K562 (cell line): ENCODE measurements around the gene CD48.

Experiments used
- CREB1 ChIP-seq, 2 experiments: sonication (generic) in 1 of 2; formaldehyde crosslinking in 1 of 2; IDR thresholded peaks; 2 replicates each; pipeline versions ENCODE4 v1.6.1 to v1.8.0; 2012 to 2022; ENCODE audit warnings: inconsistent platforms in 1 of 2, mild to moderate bottlenecking in 1 of 2, missing genetic modification reagents in 1 of 2, moderate library complexity in 1 of 2
- EZH2 ChIP-seq: IDR thresholded peaks from 2 replicates; pipeline ENCODE4 v1.6.1; 2012; ENCODE audit warnings: low read depth, mild to moderate bottlenecking, inconsistent platforms, low read length, borderline replicate concordance
- HCFC1 ChIP-seq: IDR thresholded peaks from 2 replicates; pipeline ENCODE4 v1.6.1; 2012; ENCODE audit warnings: low read depth, low read length, improper control_type of control experiment
- LEF1 ChIP-seq: fragments of 450-650 bp; IDR thresholded peaks from 2 replicates; pipeline ENCODE4 v1.6.1; 2016; ENCODE audit warnings: mild to moderate bottlenecking
- POLR2A ChIP-seq: fragments of 450-650 bp; conservative IDR thresholded peaks from 2 replicates; pipeline ENCODE4 v1.6.1; 2016
- TF ChIP-seq, protein P1 (sequence below): sonication (generic); formaldehyde crosslinking; IDR thresholded peaks from 2 replicates; pipeline ENCODE4 v1.8.0; 2022; ENCODE audit warnings: mild to moderate bottlenecking, missing genetic modification reagents

DNA sequence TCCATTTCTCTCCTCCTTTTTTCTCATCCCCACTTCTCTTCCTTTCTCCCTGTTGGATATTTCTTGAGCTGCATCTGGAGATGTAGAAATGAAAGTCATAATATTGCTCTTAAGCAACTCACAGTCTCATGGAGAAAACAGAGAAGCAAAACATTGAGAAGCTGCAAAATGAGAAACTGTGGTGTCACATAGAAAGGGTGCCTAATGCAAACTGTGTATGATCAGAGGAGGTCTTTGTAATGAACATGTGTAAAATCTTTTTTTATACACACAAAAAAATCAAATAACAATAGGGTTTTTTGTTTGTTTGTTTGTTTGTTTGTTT, 15.7 kb upstream of the CD48 start:
- TF ChIP-seq LEF1 (no peak), EZH2 (no peak), CREB1 (IDR thresholded peaks at IDR 0.05) (no peak), CREB1 (CRISPR knock-in tag; IDR thresholded peaks at IDR 0.05) (no peak), POLR2A (no peak), HCFC1 (no peak)
- TF ChIP-seq, protein P1, sequence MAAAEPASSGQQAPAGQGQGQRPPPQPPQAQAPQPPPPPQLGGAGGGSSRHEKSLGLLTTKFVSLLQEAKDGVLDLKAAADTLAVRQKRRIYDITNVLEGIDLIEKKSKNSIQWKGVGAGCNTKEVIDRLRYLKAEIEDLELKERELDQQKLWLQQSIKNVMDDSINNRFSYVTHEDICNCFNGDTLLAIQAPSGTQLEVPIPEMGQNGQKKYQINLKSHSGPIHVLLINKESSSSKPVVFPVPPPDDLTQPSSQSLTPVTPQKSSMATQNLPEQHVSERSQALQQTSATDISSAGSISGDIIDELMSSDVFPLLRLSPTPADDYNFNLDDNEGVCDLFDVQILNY (CRISPR knock-in tag) = no peak
